NCI-H526 treated with DMSO at 0.1 percent for 48 hours (cell line): Measurements from ENCODE around the gene TTYH1.
"Not testable (repeated sequence)": the region's sequence is repeated elsewhere in the genome, so short reads cannot be mapped to it uniquely, and the experiment has no call there.

ENCODE experiments used
- DNase-seq: peaks from one replicate; lab custom pipeline; 2025; lab: John Stamatoyannopoulos, UW

Gene TTYH1

GRCh38 chr19:54444737-54445136, 29.5 kb downstream of the TTYH1 start:
- no peak for DNase-seq

- not testable (repeated sequence) for DNase-seq
These were observed 31.1 kb downstream of the TTYH1 start for GRCh38 chr19:54446349-54446748.

GRCh38 chr19:54448040-54448773, 32.9 kb downstream of the TTYH1 start:
- peak; percentile 67 for DNase-seq

- peak; percentile 98 for DNase-seq
These were observed 33.8 kb downstream of the TTYH1 start, which contains the start of gene LENG8 for GRCh38 chr19:54448774-54449700. Gene LENG8, plus strand, starts transcription at chr19:54449199. Its CDS starts 2,146 bp downstream, at chr19:54451345.

GRCh38 chr19:54449701-54450069, 34.4 kb downstream of the TTYH1 start:
- no peak for DNase-seq

GRCh38 chr19:54451331-54451871, 36.1 kb downstream of the TTYH1 start:
- DNase-seq, result no peak

GRCh38 chr19:54451997-54452396, 36.7 kb downstream of the TTYH1 start:
- DNase-seq, result no peak

GRCh38 chr19:54452626-54453025, 37.4 kb downstream of the TTYH1 start:
- DNase-seq, result no peak

GRCh38 chr19:54453921-54454780, 38.9 kb downstream of the TTYH1 start:
- no peak for DNase-seq

- DNase-seq, result no peak
These were observed 39.8 kb downstream of the TTYH1 start for GRCh38 chr19:54454781-54455675.

- DNase-seq, result no peak
These were observed 40.6 kb downstream of the TTYH1 start for GRCh38 chr19:54455786-54456422.

- DNase-seq, result no peak
These were observed 41.4 kb downstream of the TTYH1 start for GRCh38 chr19:54456423-54457373.

- DNase-seq, result no peak
These were observed 42.7 kb downstream of the TTYH1 start for GRCh38 chr19:54457773-54458647.

GRCh38 chr19:54458648-54459281, 43.5 kb downstream of the TTYH1 start:
- DNase-seq, result no peak

GRCh38 chr19:54459282-54460229, 44.3 kb downstream of the TTYH1 start:
- DNase-seq, result no peak

GRCh38 chr19:54460230-54461005, 45.2 kb downstream of the TTYH1 start:
- no peak for DNase-seq
